Activated naive CD8-positive, alpha-beta T cell treated with anti-CD3 and anti-CD28 coated beads, Interleukin-2, amount 50 U/mL, for 24 hours (primary cell): ENCODE results near the gene HBD.

Experiments
- ATAC-seq: fragments of 150-1000 bp; cut with Tn5 transposase; one replicate; pipeline ENCODE4 v1.10.0; 2021
- DNase-seq: peaks from one replicate; pipeline ENCODE4 v3.0.0; 2021
- H3K27ac Mint-ChIP-seq: one replicate; pipeline ENCODE4 v1.8.0; 2021; ENCODE audit warnings: mild to moderate bottlenecking, mixed read lengths
- H3K27me3 Mint-ChIP-seq: one replicate; pipeline ENCODE4 v1.8.0; 2021; ENCODE audit warnings: mixed read lengths
- H3K36me3 Mint-ChIP-seq: one replicate; pipeline ENCODE4 v1.8.0; 2021; ENCODE audit warnings: low read depth, mixed read lengths
- H3K4me1 Mint-ChIP-seq: one replicate; pipeline ENCODE4 v1.8.0; 2021; ENCODE audit warnings: mixed read lengths
- H3K4me3 Mint-ChIP-seq: one replicate; pipeline ENCODE4 v1.8.0; 2021; ENCODE audit warnings: mild to moderate bottlenecking, moderate library complexity, mixed read lengths
- H3K9me3 Mint-ChIP-seq: one replicate; pipeline ENCODE4 v1.8.0; 2021; ENCODE audit warnings: mixed read lengths

Gene HBD

GRCh38 chr11:5246772-5247471, 12.6 kb upstream of the HBD start:
- H3K27ac Mint-ChIP-seq = no peak overlapping the region
- H3K27me3 Mint-ChIP-seq = peaks cover 3% of the 10 kb centered on the region
- H3K4me3 Mint-ChIP-seq = no peak overlapping the region
- ATAC-seq = no peak
- H3K4me1 Mint-ChIP-seq = no peaks in the 10 kb centered on the region
- DNase-seq = no peak
- H3K36me3 Mint-ChIP-seq = no peaks in the 10 kb centered on the region
- H3K9me3 Mint-ChIP-seq = no peaks in the 10 kb centered on the region

GRCh38 chr11:5245155-5245554, 10.9 kb upstream of the HBD start:
- H3K4me1 Mint-ChIP-seq = no peaks in the 10 kb centered on the region
- peaks cover 3% of the 10 kb centered on the region for H3K27me3 Mint-ChIP-seq
- no peaks in the 10 kb centered on the region for H3K36me3 Mint-ChIP-seq
- H3K9me3 Mint-ChIP-seq = no peaks in the 10 kb centered on the region
- H3K4me3 Mint-ChIP-seq = no peak overlapping the region
- no peak overlapping the region for H3K27ac Mint-ChIP-seq
- ATAC-seq (no peak), DNase-seq (no peak)

DNA sequence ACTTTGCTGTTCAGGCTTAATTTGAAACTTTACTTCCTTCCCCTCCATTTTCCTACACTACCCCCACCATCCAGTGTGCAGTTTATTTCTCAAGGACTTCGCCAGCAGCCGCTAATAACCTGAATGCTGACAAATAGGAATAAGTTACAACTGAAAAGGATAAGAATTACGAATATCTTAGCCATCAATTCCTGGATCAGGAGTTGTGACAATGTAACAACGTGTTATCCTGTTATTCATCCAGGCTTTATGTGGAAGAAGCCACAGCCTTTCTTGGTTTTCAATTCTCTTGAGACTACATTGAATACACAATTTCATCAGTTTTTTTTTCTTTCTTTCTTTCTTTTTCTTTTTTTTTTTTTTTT, 9.5 kb upstream of the HBD start:
- Mint-ChIP-seq H3K9me3 (no peaks in the 10 kb centered on the region), H3K36me3 (no peaks in the 10 kb centered on the region), H3K27ac (no peak overlapping the region), H3K27me3 (peaks cover 3% of the 10 kb centered on the region), H3K4me1 (no peaks in the 10 kb centered on the region), H3K4me3 (no peak overlapping the region)
- DNase-seq = no peak
- no peak for ATAC-seq

- DNase-seq = no peak
- no peaks in the 10 kb centered on the region for H3K4me1 Mint-ChIP-seq
- no peaks in the 10 kb centered on the region for H3K9me3 Mint-ChIP-seq
Measured at GRCh38 chr11:5242933-5243815, 8.9 kb upstream of the HBD start.

DNA sequence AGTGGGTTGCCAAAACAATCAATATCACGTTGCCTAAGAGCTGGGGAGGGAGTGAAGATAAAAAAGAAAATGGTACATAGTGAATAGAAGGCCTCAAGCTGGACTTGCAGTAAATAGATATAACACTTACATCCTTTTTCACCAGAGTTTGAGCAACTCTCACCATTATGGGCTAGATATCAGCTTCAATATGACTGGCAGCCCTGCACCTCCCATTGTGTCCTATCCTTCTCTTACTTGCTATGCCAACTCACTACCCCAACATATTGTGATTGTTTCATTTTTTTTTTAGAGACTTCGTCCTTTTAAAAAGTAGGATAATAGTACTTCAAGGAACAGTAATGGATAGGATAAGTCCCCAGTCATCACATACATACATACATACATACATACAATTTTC, 7.9 kb upstream of the HBD start:
- H3K36me3 Mint-ChIP-seq = no peaks in the 10 kb centered on the region
- ATAC-seq = no peak
- no peaks in the 10 kb centered on the region for H3K4me1 Mint-ChIP-seq
- H3K4me3 Mint-ChIP-seq = no peak overlapping the region
- no peak overlapping the region for H3K27ac Mint-ChIP-seq
- H3K9me3 Mint-ChIP-seq = no peaks in the 10 kb centered on the region
- DNase-seq = no peak
- H3K27me3 Mint-ChIP-seq = peaks cover 3% of the 10 kb centered on the region

More at GRCh38 chr11:5242933-5243815, 8.9 kb upstream of the HBD start:
- ATAC-seq = no peak
- Mint-ChIP-seq H3K27me3 (peaks cover 3% of the 10 kb centered on the region), H3K27ac (no peak overlapping the region), H3K4me3 (no peak overlapping the region), H3K36me3 (no peaks in the 10 kb centered on the region)

- ATAC-seq = no peak
- peaks cover 3% of the 10 kb centered on the region for H3K27me3 Mint-ChIP-seq
Measured at GRCh38 chr11:5241458-5241857, 7.2 kb upstream of the HBD start.

GRCh38 chr11:5240458-5240857, 6.2 kb upstream of the HBD start:
- H3K27me3 Mint-ChIP-seq = peaks cover 4% of the 10 kb centered on the region
- DNase-seq (no peak), ATAC-seq (no peak)
- H3K27ac Mint-ChIP-seq = no peak overlapping the region
- H3K9me3 Mint-ChIP-seq = no peaks in the 10 kb centered on the region
- no peaks in the 10 kb centered on the region for H3K4me1 Mint-ChIP-seq
- no peak overlapping the region for H3K4me3 Mint-ChIP-seq
- H3K36me3 Mint-ChIP-seq = no peaks in the 10 kb centered on the region

More at GRCh38 chr11:5241458-5241857, 7.2 kb upstream of the HBD start:
- Mint-ChIP-seq H3K4me3 (no peak overlapping the region), H3K27ac (no peak overlapping the region), H3K36me3 (no peaks in the 10 kb centered on the region), H3K9me3 (no peaks in the 10 kb centered on the region), H3K4me1 (no peaks in the 10 kb centered on the region)
- no peak for DNase-seq

- H3K9me3 Mint-ChIP-seq = no peaks in the 10 kb centered on the region
- H3K4me3 Mint-ChIP-seq = no peak overlapping the region
- ATAC-seq (no peak), DNase-seq (no peak)
- no peak overlapping the region for H3K27ac Mint-ChIP-seq
- H3K4me1 Mint-ChIP-seq = no peaks in the 10 kb centered on the region
- H3K27me3 Mint-ChIP-seq = peaks cover 7% of the 10 kb centered on the region
- H3K36me3 Mint-ChIP-seq = no peaks in the 10 kb centered on the region
Measured at GRCh38 chr11:5240056-5240455, 5.8 kb upstream of the HBD start.

DNA sequence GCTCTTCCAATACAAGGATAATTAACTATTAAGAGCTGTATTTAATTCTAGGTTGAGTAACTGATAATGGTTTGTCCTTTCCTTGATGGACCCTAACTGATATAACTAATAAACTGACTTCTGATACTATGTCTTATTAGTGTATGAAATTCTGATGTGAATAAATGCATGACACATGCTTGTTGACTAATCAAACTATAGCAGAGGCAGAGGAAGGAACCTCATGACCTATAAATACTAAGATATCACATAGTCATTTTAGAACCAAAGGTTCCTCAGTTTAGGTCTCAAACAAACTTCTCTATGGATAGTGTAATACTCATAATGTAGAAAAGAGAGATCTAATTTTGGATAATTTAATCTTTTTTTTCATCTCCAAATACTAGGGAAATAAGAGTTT, 4.8 kb upstream of the HBD start:
- no peak overlapping the region for H3K4me3 Mint-ChIP-seq
- no peaks in the 10 kb centered on the region for H3K9me3 Mint-ChIP-seq
- H3K27ac Mint-ChIP-seq = no peak overlapping the region
- H3K27me3 Mint-ChIP-seq = peaks cover 4% of the 10 kb centered on the region
- DNase-seq (no peak), ATAC-seq (no peak)
- H3K4me1 Mint-ChIP-seq = no peaks in the 10 kb centered on the region
- no peaks in the 10 kb centered on the region for H3K36me3 Mint-ChIP-seq

GRCh38 chr11:5238486-5238885, 4.2 kb upstream of the HBD start:
- Mint-ChIP-seq H3K27me3 (peaks cover 4% of the 10 kb centered on the region), H3K27ac (no peak overlapping the region), H3K36me3 (no peaks in the 10 kb centered on the region), H3K4me3 (no peak overlapping the region), H3K9me3 (no peaks in the 10 kb centered on the region), H3K4me1 (no peaks in the 10 kb centered on the region)
- ATAC-seq (no peak), DNase-seq (no peak)

GRCh38 chr11:5237420-5237819, 3.1 kb upstream of the HBD start:
- no peak overlapping the region for H3K4me3 Mint-ChIP-seq
- peaks cover 4% of the 10 kb centered on the region for H3K27me3 Mint-ChIP-seq
- H3K36me3 Mint-ChIP-seq = no peaks in the 10 kb centered on the region
- no peaks in the 10 kb centered on the region for H3K4me1 Mint-ChIP-seq
- no peak for DNase-seq
- ATAC-seq = no peak
- no peaks in the 10 kb centered on the region for H3K9me3 Mint-ChIP-seq
- no peak overlapping the region for H3K27ac Mint-ChIP-seq

- no peak for ATAC-seq
- Mint-ChIP-seq H3K27me3 (peaks cover 4% of the 10 kb centered on the region), H3K27ac (no peak overlapping the region), H3K4me1 (no peaks in the 10 kb centered on the region), H3K36me3 (no peaks in the 10 kb centered on the region), H3K4me3 (no peak overlapping the region), H3K9me3 (no peaks in the 10 kb centered on the region)
- no peak for DNase-seq
Measured at GRCh38 chr11:5235364-5236095, 1.2 kb upstream of the HBD start.

- no peak for DNase-seq
- H3K27ac Mint-ChIP-seq = no peak overlapping the region
- ATAC-seq = no peak
- H3K36me3 Mint-ChIP-seq = no peaks in the 10 kb centered on the region
- no peak overlapping the region for H3K4me3 Mint-ChIP-seq
- peaks cover 4% of the 10 kb centered on the region for H3K27me3 Mint-ChIP-seq
- no peaks in the 10 kb centered on the region for H3K4me1 Mint-ChIP-seq
- no peaks in the 10 kb centered on the region for H3K9me3 Mint-ChIP-seq
Measured at GRCh38 chr11:5233307-5233706, 976 bp downstream of the HBD start.

GRCh38 chr11:5232821-5233220, 1.5 kb downstream of the HBD start:
- ATAC-seq = no peak
- H3K4me3 Mint-ChIP-seq = no peak overlapping the region
- no peaks in the 10 kb centered on the region for H3K36me3 Mint-ChIP-seq
- no peak overlapping the region for H3K27ac Mint-ChIP-seq
- no peaks in the 10 kb centered on the region for H3K4me1 Mint-ChIP-seq
- no peak for DNase-seq
- H3K9me3 Mint-ChIP-seq = no peaks in the 10 kb centered on the region
- H3K27me3 Mint-ChIP-seq = peaks cover 4% of the 10 kb centered on the region

GRCh38 chr11:5232176-5232575, 2.1 kb downstream of the HBD start:
- no peaks in the 10 kb centered on the region for H3K9me3 Mint-ChIP-seq
- H3K27me3 Mint-ChIP-seq = peaks cover 4% of the 10 kb centered on the region
- DNase-seq = no peak
- H3K36me3 Mint-ChIP-seq = no peaks in the 10 kb centered on the region
- no peaks in the 10 kb centered on the region for H3K4me1 Mint-ChIP-seq
- H3K27ac Mint-ChIP-seq = no peak overlapping the region
- ATAC-seq = no peak
- no peak overlapping the region for H3K4me3 Mint-ChIP-seq
